NCI-H146 (cell line): ENCODE results near the gene KCNJ5.

Experiments used
- DNase-seq: peaks from one replicate; lab custom pipeline; 2025; lab: John Stamatoyannopoulos, UW

The KCNJ5 gene

DNA sequence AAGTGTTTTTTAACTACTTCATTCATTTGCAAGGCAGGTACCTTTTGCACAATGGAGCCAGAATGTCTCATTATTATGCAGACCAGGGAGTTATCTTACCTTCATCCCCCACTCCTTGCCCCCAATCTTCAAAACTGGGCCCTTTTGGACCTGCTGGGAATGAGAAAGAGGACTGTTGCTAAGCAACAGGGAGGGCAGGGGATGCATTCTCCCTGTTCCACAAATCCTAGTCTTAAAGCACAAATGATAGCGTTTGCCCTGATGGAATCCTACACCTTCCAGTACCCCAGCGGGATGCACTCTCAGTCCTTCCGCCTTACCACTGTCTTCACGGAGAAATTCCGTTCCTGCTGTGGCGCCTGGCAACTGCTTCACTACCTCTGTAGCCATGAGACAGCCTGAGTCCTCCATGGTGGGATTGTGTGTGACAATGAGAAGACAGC is 20.0 kb upstream of the KCNJ5 start:
- no peak for DNase-seq

DNA sequence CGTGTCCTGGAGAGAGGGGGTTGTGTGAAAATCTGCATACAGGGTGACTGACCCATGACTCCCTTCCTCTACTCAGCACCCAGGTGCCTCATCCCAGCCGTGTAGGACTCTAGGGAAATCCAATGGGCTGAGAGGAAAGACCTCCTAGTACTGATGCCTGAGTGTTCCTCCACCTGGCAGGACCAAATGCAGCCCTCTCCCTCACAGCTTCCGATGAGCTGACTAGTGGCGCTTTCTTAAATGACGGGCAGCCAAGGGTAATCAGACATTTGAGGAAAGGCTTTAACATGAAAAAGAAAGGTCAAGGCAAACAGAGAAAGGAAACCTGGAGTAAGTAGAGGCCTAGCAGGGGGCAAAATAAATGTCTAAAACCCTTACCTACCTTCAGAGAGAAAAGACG is 19.1 kb upstream of the KCNJ5 start:
- no peak for DNase-seq

DNA sequence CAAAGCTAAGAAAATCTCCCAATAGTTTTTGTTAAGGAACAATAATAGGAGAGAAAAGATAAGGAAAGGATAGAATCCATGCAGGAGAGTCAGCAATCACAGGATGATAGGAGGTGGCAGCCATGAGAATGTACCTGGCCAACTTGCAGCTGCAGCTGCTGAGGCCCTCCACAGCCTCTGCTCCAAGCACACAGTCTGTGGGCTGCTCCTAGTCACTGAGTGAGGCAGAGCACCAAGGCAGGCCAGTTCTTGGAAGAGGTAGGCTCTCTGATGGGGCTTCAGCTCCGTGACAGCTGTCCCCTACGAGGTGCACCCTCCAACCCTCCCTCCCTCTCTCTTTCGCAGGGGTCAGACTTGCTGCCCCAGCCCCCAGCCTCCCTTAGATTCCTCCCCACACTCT is 18.6 kb upstream of the KCNJ5 start:
- DNase-seq, result no peak

DNA sequence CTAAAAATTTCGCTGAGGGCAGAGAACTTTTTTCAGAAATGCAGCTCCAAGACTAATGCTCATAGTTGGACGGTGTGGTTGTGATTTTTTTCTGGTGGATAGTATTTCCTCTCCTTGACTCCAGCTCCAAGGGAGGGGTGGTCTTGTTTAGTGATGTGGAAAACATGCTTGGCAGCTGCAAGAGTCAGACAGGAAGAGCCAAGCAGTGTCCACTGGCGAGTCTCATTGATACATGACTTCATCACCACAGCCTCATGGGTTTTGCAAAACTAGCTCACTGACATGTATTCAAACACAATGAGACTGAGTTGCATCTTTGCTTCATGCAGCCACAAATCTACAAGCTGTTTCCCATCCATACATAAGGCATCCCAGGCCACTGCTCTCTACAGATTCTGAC is 16.7 kb upstream of the KCNJ5 start:
- DNase-seq, result no peak

DNA sequence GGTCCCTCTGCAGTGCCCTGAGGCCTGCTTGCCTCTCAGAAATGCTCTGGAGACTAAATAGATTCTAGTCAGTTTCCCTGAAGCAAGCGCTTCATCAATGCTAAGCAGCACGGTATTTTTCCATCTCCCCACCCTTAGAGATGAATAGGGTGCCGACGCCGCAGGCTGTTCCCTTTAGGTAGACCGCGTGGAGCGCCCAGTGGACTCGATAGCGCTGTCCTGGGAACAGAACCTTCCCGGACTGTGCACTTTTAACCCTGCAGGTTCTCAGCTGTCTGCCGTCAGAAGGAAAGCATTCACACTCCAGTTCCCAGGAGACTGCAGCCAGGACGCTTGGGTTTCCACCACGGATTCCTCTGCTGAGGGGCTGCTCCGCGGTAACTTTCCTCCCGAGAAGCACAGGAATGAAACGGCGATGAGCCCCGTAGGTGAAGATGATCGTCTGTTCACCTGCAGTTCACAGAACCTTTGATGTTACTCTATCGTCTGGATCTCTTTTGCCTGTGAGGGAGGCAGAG is 15.0 kb upstream of the KCNJ5 start:
- no peak for DNase-seq

DNA sequence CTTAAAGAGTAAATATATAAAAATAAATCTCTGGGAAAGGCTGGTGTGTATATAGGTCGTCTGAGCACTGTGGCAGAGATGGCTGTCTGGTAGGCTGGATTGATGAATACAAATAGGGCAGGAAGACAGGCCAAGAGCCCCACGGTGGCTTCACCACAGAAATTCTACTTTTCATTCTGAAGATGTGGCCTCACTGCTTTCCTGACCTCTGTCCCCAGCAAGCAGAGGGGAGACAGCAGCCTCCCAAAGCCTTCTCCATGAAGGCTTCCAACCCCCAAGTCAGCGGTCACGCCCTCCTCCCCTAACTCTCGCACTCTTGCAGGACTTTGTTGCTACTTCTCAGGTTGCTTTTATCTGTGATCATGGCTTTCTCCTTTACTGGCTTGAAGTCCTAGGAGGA is 13.4 kb upstream of the KCNJ5 start:
- no peak for DNase-seq

DNA sequence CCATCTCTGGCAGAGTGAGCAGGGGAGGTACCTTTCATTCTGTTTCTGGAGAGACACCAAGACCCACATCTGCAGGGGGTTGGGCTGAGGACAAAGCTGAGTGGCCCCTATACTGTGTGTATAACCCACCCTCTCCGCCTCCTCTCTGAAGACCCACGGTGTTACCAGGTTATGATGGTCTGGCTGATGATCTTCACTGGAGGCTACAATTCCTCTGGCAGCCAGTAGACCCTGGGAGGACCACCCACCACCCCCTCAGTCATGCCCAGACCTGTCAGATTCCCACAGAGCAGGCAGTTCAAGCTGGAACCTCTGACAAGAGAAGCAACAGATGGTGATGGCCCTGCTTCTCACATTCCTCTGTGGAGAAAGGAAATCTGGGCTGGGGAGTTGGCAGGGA is 12.7 kb upstream of the KCNJ5 start:
- DNase-seq, result no peak

DNA sequence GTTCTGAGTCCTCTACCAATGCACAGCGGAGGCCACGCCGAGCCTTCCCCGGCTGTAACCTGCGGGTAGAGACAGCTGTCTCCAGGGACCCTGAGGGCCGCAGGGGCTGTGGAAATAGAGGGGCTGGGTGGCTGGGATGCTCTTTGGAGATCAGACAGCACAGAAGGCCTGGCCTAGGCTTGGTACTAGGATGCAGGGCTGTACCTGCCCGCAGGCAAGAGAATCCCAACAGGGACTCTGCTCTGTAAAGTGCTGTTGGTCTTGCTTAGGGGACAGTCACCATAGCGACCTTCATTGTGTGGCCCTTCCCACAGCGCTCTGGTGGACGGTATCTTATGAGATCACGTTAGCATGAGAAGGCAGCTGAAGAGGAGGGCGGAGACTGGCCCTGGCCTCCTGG is 11.3 kb upstream of the KCNJ5 start:
- DNase-seq, result peak; percentile 41

DNA sequence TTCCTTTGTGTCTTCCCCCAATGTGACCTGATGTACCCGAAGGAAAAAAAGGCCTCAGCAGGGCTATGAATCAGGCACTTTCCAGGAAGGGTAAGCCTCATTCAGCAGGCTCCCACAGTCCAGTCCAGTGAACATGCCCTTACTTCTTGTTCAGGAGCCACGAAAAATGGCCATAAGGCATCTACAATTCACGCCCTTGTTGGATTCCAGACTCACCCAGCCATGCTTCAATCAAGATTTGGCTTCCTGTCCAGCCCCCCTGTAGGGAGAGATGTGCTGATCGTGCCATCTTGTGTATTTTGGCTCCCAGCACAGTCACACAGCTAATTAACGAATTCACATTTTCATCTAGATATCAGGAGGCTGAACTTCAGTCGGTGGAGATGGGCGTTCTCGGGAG is 9.9 kb upstream of the KCNJ5 start:
- no peak for DNase-seq

DNA sequence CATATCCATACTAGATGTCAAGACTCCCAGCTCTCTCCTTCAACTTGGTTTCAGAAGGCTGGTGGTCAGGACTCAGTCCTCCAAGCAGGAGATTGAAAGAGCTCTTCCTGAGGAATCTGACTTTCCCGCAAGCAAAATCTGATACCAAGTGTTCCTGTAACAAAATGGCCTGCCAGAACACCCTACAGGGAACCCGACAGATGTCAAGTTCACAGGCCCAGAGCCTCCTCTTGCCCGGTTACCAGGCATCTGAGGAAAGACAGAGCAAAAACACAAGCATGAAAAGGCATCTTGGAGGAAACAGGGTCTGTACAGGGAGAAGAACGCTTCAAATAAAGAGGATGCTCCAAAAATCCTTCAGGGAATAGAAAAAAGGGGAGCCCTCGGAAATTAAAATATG is 8.7 kb upstream of the KCNJ5 start:
- DNase-seq, result no peak

DNA sequence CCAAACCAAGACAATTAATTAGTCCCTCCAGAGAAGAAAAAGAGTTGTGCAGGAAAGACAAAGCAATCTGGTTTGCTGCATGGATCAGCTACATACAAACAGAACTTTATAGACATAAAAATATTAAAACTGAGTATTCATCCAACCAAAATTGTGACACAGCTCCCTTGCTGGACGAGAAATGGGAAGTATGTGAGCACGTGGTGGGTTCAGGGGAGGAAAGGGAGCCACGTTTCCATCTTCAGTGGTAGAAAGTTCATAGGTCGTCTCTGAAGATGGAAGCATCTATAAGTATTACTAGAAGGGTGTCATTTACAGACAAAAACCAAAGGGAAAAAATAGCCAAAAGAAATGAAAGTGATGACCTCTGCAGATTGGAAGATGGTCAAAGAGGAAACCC is 7.1 kb upstream of the KCNJ5 start:
- DNase-seq, result no peak

DNA sequence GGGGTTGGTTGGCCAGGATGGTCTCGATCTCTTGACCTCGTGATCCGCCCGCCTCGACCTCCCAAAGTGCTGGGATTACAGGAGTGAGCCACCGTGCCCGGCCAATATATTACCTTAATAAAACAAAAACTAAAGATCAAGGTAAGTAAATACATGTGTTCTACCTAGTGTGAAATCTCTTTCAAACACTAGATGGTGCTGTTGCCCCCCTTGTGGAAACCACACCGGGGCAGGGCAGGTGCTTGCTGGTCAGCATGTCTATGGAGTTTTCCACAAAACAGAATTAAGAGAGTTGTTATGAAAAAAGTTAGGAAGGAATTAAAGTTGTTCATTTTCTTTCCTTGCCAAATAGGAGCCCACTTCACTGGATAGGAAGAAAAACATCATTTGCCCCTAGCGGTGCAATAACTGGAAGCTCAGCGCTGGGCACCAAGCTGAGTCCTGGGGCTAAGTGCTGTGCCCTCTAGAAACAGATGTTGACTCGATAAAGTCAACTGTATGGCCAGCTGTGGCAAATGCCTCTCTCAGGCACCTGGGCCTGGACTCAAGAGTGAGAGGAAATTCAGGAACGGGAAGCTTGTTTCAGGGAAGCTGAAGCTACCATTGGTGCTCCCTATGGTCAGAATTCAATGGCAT is 6.3 kb upstream of the KCNJ5 start:
- peak; percentile 69 for DNase-seq

DNA sequence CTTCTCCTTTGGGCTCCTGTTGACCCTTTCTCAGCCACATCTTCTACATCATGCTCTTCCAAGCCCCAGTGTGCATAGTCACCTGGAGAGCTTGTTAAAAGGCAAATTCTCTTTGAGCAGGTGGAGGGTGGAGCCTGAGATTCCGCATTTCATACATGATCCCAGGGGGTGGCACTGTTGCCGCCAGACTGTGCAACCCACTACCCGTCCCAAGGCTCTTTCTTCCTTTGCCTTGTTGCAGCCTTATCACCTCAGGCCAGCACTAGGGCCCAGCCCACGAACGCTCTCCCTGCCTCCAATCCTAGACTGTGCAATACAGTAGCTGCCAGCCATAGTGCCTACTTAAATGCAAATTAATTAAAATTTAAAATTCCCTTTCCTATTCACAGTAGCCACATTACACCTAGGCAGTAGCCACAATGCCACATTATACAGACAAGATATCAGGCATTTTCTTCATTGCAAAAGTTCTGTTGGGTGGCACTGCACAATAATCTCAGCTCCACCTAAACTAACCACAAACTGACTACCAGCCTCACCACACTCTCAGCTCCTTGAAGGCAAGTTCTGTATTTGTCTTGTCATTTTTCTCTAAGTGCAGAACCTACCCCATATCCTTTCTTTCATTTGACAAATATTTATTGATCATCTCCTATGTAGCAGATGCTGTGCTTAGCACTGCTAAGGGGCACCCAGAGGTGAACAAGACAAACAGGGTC is 4.6 kb upstream of the KCNJ5 start:
- peak; percentile 69 for DNase-seq

DNA sequence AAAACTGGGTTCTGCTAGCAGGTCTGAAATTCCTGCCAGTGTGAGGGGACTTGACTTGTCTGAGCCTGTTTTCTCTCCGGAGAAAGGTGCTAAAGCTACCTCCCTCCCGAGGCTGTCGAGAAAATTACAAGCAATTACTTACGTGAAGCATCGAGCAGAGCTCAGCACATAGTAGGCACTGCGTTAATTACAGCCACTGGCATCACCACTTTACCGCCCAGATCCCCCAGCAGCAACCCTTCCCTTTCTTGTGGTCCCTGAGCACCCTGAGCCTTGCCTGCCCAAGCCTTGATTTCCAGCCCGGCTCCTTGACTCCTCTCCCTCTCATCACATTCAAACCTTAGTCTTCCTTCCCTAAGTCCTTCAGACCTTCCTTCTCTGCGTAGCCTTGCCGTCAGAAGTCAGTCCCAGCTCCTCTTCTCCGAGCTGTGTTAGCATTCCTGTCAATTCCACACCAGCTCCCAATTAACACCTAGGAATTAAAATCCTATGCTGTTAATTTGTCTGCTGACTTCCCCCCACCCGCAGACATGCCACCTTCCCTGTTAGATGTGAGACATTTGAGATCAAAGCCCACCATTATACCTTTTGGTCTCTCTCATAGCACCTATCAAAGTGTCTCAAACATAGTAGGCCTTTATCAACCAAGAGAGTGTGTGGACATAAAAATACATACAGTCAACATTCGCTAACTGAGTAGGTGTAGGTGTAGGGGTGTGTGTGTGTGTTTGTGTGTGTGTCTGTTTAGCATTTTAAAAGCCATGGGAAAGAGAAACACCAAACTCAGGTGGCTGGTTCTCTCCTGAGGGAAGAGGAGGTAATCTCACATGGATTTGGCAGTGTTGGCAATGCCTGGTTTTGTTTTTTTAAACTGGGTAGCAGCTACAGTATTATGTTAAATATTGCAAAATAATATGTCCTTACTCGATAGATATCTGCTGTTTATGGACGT is 2.8 kb upstream of the KCNJ5 start:
- no peak for DNase-seq

DNA sequence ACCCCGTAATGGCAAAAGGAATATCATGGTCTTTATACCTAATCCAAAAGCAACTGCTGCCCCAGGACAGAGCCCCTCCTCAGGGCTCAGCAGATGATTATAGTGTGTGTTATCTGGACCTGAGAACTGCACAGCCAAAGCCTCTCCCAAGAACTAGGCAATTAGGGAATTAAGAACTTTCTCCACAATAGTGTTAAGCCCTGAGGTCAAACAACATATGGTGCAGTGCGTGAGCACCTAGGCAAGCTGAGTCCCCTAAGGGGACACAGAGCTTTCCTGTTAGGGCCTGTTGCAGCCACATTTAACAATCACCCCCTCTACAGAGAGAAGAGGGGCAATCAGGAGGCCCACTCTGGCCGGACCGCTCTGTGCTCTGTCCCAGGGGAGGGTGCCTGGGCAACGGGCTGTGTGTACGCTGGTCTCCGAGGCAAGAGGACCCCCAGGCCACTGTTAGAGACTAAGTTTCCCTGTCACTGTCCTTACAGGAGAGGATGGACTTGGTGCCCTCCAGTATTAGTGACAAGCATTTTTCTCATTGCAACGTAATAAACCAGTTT is 1.4 kb upstream of the KCNJ5 start:
- DNase-seq, result no peak

DNA sequence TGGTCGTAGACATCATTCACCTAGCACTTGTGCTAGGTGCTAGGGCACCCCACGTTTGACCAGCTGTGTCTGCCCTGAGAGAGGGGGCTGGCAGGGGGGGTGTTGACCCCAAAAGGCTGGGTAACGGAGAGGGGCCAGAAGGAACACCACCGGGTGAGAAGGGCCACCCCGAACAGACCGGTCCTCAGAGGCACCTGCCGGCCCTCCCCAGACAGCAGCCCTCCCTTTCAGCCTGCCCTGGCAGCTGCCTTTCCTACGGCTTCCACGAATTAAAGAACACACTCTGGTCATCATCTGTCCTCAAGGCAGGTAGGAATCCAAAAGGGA is 977 bp upstream of the KCNJ5 start:
- DNase-seq, result no peak

DNA sequence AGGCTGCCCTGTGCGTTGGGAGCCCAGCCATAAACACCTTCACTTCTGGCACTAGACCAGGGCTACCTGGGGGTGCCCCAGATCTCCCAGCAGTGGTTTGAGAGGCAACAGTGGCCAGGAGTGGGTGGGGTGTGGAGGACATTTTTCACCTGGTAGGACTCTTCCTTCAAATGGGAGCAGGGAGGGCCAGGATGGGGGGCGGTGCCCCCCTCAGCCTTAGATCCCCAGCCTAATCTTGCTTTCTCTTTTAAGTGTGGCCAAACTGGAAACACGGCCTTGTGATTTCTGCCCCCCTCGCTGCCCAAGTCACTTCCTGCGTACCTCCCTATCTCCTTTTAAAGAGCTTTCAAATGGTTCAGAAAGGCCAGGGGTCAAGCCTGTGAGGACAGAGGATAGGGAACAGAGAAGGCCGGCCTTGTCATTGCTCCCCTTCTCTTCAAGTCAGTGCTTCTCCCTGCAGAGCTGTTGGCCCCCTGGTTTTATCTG is 800 bp downstream of the KCNJ5 start:
- DNase-seq, result no peak

DNA sequence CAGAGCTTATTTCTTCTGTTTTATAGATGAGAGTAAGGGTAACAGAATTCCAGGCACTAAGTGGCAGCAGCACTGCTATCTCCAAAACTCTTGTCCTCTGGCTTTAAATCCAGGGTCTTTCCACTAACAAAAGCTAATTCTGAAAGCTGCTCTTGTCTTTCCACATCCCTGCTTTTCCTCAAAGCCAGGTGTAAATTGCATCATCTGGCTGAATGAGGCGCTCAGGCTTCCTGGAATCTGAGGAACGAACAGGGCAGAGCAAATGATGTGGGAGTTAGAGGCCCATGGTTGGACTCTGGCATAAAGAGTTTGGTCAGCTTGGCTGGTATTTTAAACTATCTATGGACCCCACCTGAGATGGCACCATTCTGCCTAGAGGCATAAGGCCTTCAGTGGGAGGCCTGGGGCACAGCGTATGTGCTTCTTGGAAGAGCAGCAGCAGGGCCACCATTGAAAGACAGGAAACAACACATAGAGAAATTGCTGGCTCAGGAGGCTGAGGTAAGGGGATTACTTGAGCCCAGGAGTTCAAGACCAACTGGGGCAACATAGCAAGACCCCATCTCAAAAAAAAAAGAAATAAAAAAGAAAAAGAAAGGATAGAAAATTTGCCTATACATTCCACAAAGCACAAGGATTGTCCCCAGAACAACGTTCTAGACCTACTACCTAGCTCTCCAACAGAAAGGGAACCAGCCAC is 1.9 kb downstream of the KCNJ5 start:
- no peak for DNase-seq

DNA sequence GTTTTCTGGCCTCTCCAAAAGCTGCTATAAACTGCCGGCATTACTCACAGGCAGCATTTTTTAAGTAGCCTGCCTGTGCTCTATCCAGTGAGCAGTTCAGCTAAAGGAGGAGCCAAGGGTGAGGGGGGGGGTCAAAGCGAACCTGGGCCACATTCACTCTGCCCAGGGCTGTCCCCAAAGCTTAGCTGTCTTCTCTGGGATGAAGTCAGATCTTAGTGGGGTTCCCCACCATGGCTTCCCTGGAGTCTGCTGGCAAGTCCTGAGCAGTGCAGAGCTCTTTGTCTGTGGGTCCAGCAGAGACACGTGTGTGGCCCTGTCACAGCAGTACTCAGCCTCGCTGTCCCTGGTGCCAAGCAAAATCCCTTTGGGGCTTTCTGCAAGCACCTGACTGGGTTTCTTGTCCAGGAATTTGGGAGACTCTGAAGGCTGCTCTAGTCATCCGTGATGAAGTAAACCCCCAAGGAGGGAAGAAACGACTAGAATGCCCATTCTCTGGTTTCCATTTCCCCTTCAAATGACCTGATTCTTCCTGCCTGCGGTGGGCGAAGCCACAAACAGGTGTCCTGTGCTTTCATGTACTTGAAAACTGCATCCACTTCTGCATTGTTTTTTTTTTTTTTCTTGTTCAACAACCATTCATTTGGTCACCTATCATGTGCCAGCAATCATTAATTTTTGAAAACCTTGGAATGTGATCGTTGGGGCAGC is 2.6 kb downstream of the KCNJ5 start:
- no peak for DNase-seq

DNA sequence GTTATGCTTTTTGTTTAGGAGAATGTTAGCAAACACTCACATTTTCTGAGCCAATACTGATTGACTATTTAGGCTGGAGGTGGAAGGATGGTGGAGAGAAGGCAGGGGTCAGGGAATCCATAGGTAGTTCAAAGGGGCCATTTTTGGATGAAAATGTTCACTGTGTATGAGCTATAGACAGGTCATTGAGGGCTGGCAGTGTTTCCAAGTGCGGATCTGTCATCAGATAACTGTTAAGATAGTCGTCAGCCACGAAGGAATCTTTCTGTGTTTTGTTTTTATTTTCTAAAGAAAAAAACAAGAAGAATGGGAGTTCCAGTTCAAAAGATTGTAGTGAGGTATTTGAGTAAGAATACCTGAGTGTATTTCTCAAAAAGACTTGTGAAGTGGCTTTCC is 3.1 kb downstream of the KCNJ5 start:
- DNase-seq, result no peak

DNA sequence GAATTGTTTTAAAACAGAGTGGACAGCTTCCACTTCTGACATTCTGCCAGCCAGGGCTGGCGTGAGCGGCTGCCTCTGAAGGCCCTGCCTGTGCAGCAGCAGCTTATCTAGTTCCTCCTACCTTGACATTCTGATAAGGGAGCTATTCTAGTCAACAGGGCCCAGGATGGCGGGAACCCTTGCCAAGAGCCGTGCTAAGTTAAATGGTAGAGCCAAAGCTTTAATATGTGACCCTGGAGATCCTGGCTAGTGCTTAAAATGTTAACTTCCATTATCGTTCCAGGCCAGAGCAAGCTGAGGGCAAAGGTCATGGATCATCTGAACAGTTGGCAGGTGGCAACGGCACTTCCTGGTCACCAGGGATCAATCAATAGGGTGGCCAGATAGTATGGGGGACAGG is 3.5 kb downstream of the KCNJ5 start:
- no peak for DNase-seq
